ENCODE measurements around the gene PHF12.
A peak's percentile ranks its signal among the peaks of the same experiment; 100 is the strongest.

PHF12 gene

GRCh38 chr17:28951428-28951990, at the start of gene PHF12:
Gene PHF12 (minus strand): TSS chr17:28951518. CDS start chr17:28950960, 558 bp downstream.
- no peak for TF ChIP-seq JUND (IDR thresholded peaks at IDR 0.05; ENCODE audit: low read depth)
- DNase-seq (ENCODE audit: low read depth in 1 of 2, low spot score in 1 of 2): peak; percentile 95 to 100
- in situ Hi-C loops (cut with HindIII; ENCODE audit: low pct_unique_long_range_greater_than_20kb, low sequenced_read_pairs): no loop called here

GRCh38 chr17:29000973-29001372, 49.7 kb upstream of the PHF12 start:
- TF ChIP-seq JUND (IDR thresholded peaks at IDR 0.05; ENCODE audit: low read depth): no peak
- in situ Hi-C loops (cut with HindIII; ENCODE audit: low pct_unique_long_range_greater_than_20kb, low sequenced_read_pairs): no loop called here

GRCh38 chr17:28999206-28999605, 47.9 kb upstream of the PHF12 start:
- DNase-seq (ENCODE audit: low read depth in 1 of 2, low spot score in 1 of 2): no peak
- no peak for TF ChIP-seq JUND (IDR thresholded peaks at IDR 0.05; ENCODE audit: low read depth)
- in situ Hi-C loops (cut with HindIII; ENCODE audit: low pct_unique_long_range_greater_than_20kb, low sequenced_read_pairs): no loop called here

More at GRCh38 chr17:29000973-29001372, 49.7 kb upstream of the PHF12 start:
- no peak for DNase-seq (ENCODE audit: low read depth in 1 of 2, low spot score in 1 of 2)

GRCh38 chr17:28997806-28998205, 46.5 kb upstream of the PHF12 start:
- in situ Hi-C loops (cut with HindIII; ENCODE audit: low pct_unique_long_range_greater_than_20kb, low sequenced_read_pairs): no loop called here
- TF ChIP-seq JUND (IDR thresholded peaks at IDR 0.05; ENCODE audit: low read depth): no peak

GRCh38 chr17:28996554-28997096, 45.3 kb upstream of the PHF12 start:
- no peak for DNase-seq (ENCODE audit: low read depth in 1 of 2, low spot score in 1 of 2)
- in situ Hi-C loops (cut with HindIII; ENCODE audit: low pct_unique_long_range_greater_than_20kb, low sequenced_read_pairs): no loop called here
- TF ChIP-seq JUND (IDR thresholded peaks at IDR 0.05; ENCODE audit: low read depth): no peak

More at GRCh38 chr17:28997806-28998205, 46.5 kb upstream of the PHF12 start:
- no peak for DNase-seq (ENCODE audit: low read depth in 1 of 2, low spot score in 1 of 2)

- in situ Hi-C loops (cut with HindIII; ENCODE audit: low pct_unique_long_range_greater_than_20kb, low sequenced_read_pairs): no loop called here
- TF ChIP-seq JUND (IDR thresholded peaks at IDR 0.05; ENCODE audit: low read depth): no peak
- DNase-seq (ENCODE audit: low read depth in 1 of 2, low spot score in 1 of 2): no peak
Measured at GRCh38 chr17:28993645-28994426, 42.5 kb upstream of the PHF12 start.

- DNase-seq (ENCODE audit: low read depth in 1 of 2, low spot score in 1 of 2): no peak
- in situ Hi-C loops (cut with HindIII; ENCODE audit: low pct_unique_long_range_greater_than_20kb, low sequenced_read_pairs): no loop called here
- TF ChIP-seq JUND (IDR thresholded peaks at IDR 0.05; ENCODE audit: low read depth): no peak
Measured at GRCh38 chr17:28992625-28993600, 41.6 kb upstream of the PHF12 start.

- no peak for TF ChIP-seq JUND (IDR thresholded peaks at IDR 0.05; ENCODE audit: low read depth)
- in situ Hi-C loops (cut with HindIII; ENCODE audit: low pct_unique_long_range_greater_than_20kb, low sequenced_read_pairs): no loop called here
- no peak for DNase-seq (ENCODE audit: low read depth in 1 of 2, low spot score in 1 of 2)
Measured at GRCh38 chr17:28992185-28992584, 40.9 kb upstream of the PHF12 start.

GRCh38 chr17:28991779-28992178, 40.5 kb upstream of the PHF12 start:
- in situ Hi-C loops (cut with HindIII; ENCODE audit: low pct_unique_long_range_greater_than_20kb, low sequenced_read_pairs): no loop called here
- TF ChIP-seq JUND (IDR thresholded peaks at IDR 0.05; ENCODE audit: low read depth): no peak

GRCh38 chr17:28989028-28989427, 37.7 kb upstream of the PHF12 start:
- in situ Hi-C loops (cut with HindIII; ENCODE audit: low pct_unique_long_range_greater_than_20kb, low sequenced_read_pairs): no loop called here
- DNase-seq (ENCODE audit: low read depth in 1 of 2, low spot score in 1 of 2): no peak
- no peak for TF ChIP-seq JUND (IDR thresholded peaks at IDR 0.05; ENCODE audit: low read depth)

More at GRCh38 chr17:28991779-28992178, 40.5 kb upstream of the PHF12 start:
- no peak for DNase-seq (ENCODE audit: low read depth in 1 of 2, low spot score in 1 of 2)

GRCh38 chr17:28988475-28988874, 37.2 kb upstream of the PHF12 start:
- DNase-seq (ENCODE audit: low read depth in 1 of 2, low spot score in 1 of 2): no peak
- in situ Hi-C loops (cut with HindIII; ENCODE audit: low pct_unique_long_range_greater_than_20kb, low sequenced_read_pairs): no loop called here
- TF ChIP-seq JUND (IDR thresholded peaks at IDR 0.05; ENCODE audit: low read depth): no peak

All from T47D (cell line).